Measurements from ENCODE around the gene ABHD12. TPM values are rescaled to one million over a fixed set of nuclear protein-coding genes. Genes with fewer than 3 reads are reported as not detected.

Gene ABHD12
- total RNA-seq, 1 donor from 2014 or later, result 49.4 TPM

DNA sequence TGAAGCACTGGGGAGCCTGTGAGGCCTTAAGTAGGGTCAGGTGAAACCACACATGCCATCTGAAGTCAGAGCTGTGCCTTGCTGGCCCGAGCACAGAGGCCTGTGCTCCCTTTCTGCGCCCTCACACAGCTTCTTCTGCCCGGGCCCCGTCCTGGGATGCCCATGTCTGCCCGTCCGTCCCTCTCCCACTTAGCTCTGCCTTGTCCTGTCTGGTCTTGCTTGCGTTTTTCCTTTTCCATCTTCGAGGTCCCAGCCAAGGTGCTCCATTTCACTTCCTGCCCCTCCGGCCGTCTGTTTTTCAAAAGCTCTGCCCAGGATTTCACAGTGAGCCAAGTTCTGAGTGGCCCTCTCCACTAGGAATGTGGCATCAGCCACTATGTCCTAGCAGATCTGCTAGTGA, 97.1 kb downstream of the ABHD12 start:
- no peak for DNase-seq (ENCODE audit: extremely low read depth, low read depth, low spot score)

DNA sequence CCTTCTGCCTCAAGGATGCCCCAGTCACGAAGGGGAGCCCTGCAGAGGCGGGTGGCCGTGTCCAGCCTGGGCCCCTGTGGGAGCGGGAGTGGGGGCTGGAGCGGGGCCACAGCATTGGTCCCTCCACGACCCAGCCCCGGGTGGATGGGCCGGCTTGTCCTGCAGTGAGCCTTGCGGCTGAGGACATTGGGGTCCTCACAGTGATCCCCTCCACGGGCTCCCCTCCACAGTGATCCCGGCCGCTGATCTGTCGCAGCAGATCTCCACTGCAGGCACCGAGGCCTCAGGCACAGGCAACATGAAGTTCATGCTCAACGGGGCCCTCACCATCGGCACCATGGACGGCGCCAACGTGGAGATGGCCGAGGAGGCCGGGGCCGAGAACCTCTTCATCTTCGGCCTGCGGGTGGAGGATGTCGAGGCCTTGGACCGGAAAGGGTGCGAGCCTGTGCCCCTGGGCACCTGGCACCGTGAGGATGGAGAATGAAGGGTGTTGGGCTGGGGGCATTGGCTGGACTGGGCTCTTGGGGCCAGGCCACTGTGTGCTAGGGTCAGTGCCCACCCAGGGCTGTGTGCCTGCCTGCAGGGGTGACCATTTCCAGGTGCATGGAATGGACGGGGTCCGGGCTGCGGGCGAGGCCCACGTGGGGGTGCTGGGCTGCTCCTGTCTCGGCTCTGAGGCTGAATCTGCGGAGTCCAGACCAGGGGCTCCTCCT, 98.3 kb downstream of the ABHD12 start:
- DNase-seq (ENCODE audit: extremely low read depth, low read depth, low spot score), result no peak

DNA sequence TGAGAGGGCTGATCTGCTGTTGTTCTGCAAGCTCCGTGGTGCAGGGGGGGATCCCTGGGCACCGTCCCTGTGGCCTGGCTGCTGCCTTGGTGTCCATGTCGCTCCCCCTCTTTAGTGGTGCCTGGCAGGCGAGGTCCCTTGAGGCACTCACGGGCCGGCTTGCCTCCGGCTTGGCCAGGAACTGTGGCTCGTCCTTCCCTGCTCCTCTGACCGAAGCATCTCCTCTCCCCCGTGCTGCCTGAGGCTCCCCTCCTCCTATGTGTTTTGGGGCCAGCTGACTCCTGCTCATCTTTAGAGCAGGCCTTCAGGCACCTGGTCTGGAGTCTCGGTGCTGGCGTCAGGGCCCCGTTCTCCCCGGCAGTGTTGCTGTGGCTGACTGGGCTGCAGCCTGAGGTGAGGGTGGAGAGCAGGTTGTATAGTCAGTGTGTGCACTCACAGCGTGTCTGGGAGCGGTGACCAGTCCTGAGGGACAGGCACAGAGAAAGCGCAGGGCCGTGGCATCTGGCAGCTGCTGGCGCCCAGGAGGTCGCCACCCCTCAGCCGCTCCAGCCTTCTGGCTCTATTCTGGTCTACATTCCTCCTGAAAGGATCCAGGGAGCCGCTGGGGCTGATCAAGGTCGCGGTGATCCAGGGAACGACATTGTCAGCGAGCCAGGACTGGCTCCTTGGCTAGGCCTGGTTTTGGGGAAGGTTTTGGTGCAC, 99.1 kb downstream of the ABHD12 start:
- no peak for DNase-seq (ENCODE audit: extremely low read depth, low read depth, low spot score)

GRCh38 chr20:25290646-25291431, 99.8 kb downstream of the ABHD12 start:
- DNase-seq (ENCODE audit: extremely low read depth, low read depth, low spot score), result no peak

DNA sequence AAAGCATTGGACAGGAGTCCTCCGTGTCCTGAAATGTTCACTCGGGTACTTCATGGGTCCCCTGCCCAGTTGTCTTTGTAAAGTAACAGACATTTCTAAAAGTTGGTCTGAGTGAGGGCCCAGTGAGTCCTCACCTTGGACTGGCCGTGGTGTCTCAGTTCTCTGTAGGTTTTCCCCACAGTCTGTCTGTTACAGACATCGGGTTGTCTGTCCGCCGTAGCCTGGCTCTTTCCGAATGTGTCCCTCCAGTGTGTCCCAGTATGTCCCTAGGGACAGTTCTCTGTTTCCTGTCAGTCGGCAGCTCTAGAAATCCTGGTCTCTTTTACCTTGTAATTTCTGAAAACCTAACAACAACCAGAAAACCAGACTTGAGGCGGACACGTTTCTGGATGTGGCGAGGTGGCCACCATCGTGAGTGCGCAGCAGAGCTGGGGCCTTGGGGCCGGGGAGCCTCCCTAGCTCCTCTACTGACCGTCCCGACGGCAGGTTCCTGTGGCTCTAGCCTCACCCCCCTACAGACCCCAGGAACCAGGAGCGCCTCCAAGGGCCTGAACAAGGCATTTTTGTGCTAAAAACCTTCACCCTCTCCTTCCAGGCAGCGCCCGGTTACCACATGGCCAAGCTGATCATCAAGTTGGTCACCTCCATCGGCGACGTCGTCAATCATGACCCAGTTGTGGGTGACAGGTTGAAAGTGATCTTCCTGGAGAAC, 100.6 kb downstream of the ABHD12 start:
- no peak for DNase-seq (ENCODE audit: extremely low read depth, low read depth, low spot score)

DNA sequence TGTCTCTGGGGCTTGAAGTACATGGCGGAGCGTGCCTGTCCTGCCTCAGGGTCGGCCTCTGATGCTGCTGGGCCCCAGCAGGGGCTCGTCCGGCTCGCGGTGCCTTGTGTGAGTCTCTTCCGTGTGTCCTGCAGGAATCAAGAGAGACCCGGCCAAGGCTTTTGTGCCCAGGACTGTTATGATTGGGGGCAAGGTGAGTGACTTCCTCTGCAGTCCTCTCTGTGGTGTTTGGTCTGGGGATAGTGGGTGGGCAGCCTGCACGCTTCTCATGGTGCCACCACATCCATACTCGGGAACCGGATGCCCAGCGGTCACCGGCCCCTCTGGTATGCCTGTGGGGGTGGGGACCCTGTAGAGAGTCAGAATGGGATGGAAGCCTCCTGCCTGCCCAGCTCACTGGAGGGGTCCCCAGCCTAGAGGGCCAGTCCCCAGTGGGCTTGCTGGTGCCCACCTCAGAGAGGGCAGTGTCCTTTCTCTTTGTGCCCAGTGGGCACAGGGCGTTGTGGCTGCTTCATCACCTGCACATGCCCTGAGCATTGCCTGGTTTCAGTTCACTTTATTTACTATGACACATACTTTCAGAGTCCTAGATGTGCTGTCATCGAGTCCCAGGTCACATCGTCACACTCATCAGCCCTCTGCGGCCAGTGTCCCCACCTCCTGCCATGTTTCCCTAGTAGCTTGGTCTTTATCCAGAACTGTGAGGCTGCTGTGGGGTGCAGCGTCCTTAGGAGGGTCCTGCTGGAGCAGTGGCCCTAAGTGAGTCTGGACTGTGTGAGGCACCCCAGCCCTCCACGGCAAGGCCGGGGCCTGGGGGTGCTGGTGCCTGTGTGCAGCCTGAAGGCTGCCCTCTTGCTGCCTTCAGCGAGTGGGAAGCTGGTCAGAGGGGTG, 102.1 kb downstream of the ABHD12 start:
- DNase-seq (ENCODE audit: extremely low read depth, low read depth, low spot score), result no peak

GRCh38 chr20:25287631-25288290, 102.9 kb downstream of the ABHD12 start:
- no peak for DNase-seq (ENCODE audit: extremely low read depth, low read depth, low spot score)

GRCh38 chr20:25286917-25287316, 103.7 kb downstream of the ABHD12 start:
- DNase-seq (ENCODE audit: extremely low read depth, low read depth, low spot score), result no peak

DNA sequence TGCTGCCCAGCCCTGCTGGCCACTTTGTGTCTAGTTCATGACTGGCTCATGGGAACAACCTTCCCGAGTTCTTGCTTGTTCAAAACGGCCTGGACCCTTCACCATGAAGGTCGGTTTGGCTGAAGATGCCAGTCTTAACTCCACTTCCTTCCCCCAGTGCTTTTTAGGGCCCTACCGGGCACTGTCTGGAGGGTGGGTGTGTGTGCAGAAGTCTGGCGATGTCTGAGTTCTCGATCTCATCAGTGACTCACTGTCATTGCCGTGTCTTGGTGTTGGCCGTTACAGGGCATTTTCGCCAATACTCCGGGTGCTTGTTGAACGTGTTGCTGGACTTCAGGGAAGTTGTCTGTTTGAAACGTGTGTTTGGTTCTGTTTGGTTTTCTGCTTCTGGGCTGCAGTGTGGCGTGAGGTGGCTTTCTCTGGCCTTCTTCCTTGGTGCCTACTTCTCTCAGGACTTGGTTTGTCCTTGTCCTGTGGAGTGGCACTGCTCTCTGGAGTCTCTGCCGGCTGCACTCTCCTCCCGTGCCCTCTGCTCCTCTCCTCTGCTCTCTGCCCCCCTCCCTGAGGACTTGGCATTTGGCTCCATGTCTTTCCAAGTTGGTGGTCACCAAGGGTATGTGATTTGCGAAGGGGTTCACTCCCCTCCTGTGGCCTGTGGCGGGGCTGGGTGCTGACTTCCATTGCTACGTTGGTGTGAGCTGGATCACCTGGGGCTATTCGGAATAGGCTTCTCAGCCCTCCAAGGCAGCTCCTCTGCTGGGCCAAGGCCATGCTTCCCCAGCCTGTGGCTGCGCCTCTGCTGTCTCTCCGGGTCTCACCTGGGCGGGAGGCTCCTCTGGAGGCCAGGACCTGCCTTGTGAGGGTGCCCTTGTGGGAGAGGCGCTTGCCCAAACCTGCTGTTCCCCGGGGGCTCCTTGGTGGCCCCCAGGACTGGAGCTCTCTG, 104.5 kb downstream of the ABHD12 start:
- no peak for DNase-seq (ENCODE audit: extremely low read depth, low read depth, low spot score)

DNA sequence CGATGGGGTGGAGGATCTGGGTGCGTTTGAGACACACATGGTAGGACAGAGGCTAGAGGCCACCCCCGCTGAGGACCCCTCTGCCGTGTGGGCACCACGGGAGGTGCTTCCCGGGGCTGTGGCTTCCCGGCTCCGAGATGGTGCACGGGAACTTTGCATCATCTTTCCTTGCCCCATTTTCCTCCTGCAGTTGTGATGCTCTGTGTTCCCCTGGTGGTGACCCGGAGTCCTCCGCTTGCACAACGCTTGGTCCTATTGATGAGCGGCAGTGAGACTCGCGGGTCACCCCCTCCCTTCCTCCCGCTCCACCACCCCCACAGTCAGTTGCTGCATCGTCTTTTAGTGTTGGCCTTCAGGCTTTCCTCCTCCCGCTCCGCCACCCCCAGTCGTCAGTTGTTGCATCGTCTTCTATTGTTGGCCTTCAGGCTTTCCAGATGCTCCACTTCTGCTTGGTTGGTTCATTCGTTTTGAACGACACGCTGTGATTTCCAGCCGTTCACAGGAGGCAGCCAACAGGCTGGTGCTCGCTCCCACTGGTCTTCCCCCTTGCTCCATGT, 105.5 kb downstream of the ABHD12 start:
- DNase-seq (ENCODE audit: extremely low read depth, low read depth, low spot score), result no peak

DNA sequence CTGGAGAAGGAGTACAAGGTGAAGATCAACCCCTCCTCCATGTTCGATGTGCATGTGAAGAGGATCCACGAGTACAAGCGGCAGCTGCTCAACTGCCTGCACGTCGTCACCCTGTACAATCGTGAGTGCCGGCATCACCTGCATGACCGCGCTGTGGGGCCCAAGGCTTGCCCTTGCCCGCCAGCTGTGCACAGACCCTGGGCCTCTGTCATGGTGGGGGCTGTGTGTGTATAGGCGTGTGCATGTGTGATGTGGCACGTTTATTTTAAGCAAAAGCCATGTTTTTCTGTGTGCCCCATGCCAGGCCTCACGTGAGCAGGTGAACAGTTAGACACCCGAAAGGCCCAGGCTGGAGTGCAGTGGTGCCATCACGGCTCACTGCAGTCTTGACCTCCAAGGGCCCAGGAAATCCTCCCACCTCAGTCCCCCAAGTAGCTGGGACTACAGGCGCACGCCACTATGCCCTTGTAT, 106.5 kb downstream of the ABHD12 start:
- DNase-seq (ENCODE audit: extremely low read depth, low read depth, low spot score), result no peak

DNA sequence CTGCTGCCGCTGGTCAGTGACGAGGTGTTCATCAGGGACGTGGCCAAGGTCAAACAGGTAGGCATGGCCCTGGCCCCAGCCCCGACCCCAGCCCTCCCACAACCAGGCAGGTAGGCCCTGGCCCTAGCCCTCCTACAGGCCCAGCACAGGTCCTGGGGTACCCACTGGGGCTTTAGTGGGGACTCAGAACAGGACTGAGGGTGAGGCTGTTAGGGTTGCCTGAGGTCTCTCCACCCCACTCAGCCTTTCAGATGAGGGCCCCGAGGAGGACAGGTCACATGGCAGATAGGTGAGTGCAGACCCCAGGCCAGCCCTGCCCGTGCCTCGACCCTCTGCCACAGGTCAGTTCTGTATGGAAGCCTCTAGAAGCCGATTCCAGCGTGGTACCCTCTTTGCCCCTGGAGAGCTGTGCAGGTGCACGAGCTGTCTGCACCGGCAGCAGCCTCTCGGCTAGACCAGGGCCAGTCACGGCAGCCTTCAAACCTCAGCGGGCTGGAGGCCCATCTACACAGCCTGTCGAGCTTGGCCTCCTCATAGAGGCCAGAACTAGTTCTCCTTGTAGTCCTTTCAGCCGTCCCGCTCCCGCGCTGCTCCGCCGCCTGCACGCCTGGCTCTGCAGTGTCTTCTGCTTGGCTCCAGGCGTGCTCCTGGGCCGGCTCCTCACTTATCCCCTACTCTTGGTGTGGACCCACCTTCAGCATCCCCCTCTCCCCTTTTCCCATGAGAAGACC, 107.2 kb downstream of the ABHD12 start:
- no peak for DNase-seq (ENCODE audit: extremely low read depth, low read depth, low spot score)

DNA sequence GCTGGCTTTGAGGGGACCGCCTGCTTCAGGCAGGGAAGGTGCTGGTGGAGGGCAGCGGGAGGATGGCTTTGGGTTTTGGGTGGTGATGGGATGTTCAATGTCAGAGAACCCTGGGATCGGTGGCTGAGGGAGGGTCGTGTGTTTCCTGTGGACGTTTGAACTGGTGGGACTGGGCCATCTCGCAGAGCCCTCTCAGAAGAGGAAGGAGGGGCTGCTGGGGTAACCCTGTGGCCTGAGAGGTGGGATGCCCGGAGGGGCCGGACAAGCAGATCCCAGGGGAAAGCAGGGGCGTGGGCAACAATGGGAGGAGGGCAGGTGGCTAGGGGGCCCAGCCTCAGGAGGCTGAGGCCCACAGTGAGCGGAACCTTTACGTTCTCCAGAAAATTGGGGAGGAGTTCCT, 107.8 kb downstream of the ABHD12 start:
- DNase-seq (ENCODE audit: extremely low read depth, low read depth, low spot score), result no peak

- no peak for DNase-seq (ENCODE audit: extremely low read depth, low read depth, low spot score)
Measured at GRCh38 chr20:25282034-25282781, 108.4 kb downstream of the ABHD12 start.

- no peak for DNase-seq (ENCODE audit: extremely low read depth, low read depth, low spot score)
Measured at GRCh38 chr20:25281541-25281991, 109.1 kb downstream of the ABHD12 start.
